HG03196 (cell line): ENCODE results near the gene CXCL16.

Experiments
- ATAC-seq: cut with Tn5 transposase; IDR thresholded peaks from one replicate; pipeline ENCODE4 v1.9.1; 2021; ENCODE audit not compliant: unreplicated experiment

CXCL16 gene

GRCh38 chr17:4739122-4740024, at the start of gene CXCL16, which contains the start of gene ZMYND15:
CXCL16 (minus strand) TSS chr17:4739928; CDS start chr17:4739339, 589 bp downstream.
ZMYND15 (plus strand) TSS chr17:4739833; CDS start chr17:4740549, 716 bp downstream.
- no peak for ATAC-seq

- no peak for ATAC-seq
These were observed 49.3 kb upstream of the CXCL16 start, which contains the start of gene GLTPD2 for GRCh38 chr17:4788807-4789700. GLTPD2 (plus strand) TSS chr17:4788964; CDS start chr17:4789012, 48 bp downstream.

GRCh38 chr17:4788159-4788806, 48.6 kb upstream of the CXCL16 start:
- ATAC-seq, result no peak

- no peak for ATAC-seq
These were observed 46.8 kb upstream of the CXCL16 start for GRCh38 chr17:4786516-4786915.

- no peak for ATAC-seq
These were observed 46.4 kb upstream of the CXCL16 start, which contains the start of gene VMO1 for GRCh38 chr17:4786106-4786511. VMO1 (minus strand) TSS chr17:4786364; CDS start chr17:4786352, 12 bp downstream.

GRCh38 chr17:4785311-4786105, 45.8 kb upstream of the CXCL16 start:
- no peak for ATAC-seq

GRCh38 chr17:4782652-4783051, 42.9 kb upstream of the CXCL16 start:
- no peak for ATAC-seq

GRCh38 chr17:4780325-4780955, 40.7 kb upstream of the CXCL16 start:
- no peak for ATAC-seq

GRCh38 chr17:4777969-4778760, 38.4 kb upstream of the CXCL16 start:
- ATAC-seq, result no peak

GRCh38 chr17:4772235-4772613, 32.5 kb upstream of the CXCL16 start:
- ATAC-seq, result no peak

- no peak for ATAC-seq
These were observed 31.9 kb upstream of the CXCL16 start, which contains the start of gene TM4SF5 for GRCh38 chr17:4771519-4772234. TM4SF5 (plus strand) TSS chr17:4771886; CDS start chr17:4771923, 37 bp downstream.

GRCh38 chr17:4769628-4770027, 29.9 kb upstream of the CXCL16 start:
- ATAC-seq, result no peak

- ATAC-seq, result no peak
These were observed 28.6 kb upstream of the CXCL16 start for GRCh38 chr17:4768298-4768697.

- no peak for ATAC-seq
These were observed 27.0 kb upstream of the CXCL16 start for GRCh38 chr17:4766723-4767122.

- no peak for ATAC-seq
These were observed 26.5 kb upstream of the CXCL16 start for GRCh38 chr17:4766201-4766600.

GRCh38 chr17:4764595-4764994, 24.9 kb upstream of the CXCL16 start:
- ATAC-seq, result no peak

- no peak for ATAC-seq
These were observed 20.1 kb upstream of the CXCL16 start for GRCh38 chr17:4759776-4760236.

GRCh38 chr17:4753392-4753791, 13.7 kb upstream of the CXCL16 start:
- no peak for ATAC-seq
